Endothelial cell of umbilical vein (primary cell): ENCODE measurements around the gene DVL1. TPM values are rescaled to one million over a fixed set of nuclear protein-coding genes. Genes with fewer than 3 reads are reported as not detected.

ENCODE experiments used
- BruUV-seq: library from RNA; stranded (reverse); fragments of 400-500 nt; replicated peaks from 2 replicates; lab custom pipeline; 2021; lab: Mats Ljungman, UMichigan
- CTCF ChIA-PET: fragments of 300-600, 350-600 bp; sonication (Branson Sonifier 250); formaldehyde crosslinking; loops from one replicate; lab custom pipeline; 2021; ENCODE audit warnings: antibody characterized with exemption, inconsistent platforms; lab: Charles Lee
- POLR2A ChIA-PET: fragments of 300-600, 350-600 bp; sonication (Branson Sonifier 250); formaldehyde crosslinking; loops from one replicate; lab custom pipeline; 2021; ENCODE audit warnings: antibody characterized with exemption, inconsistent platforms; lab: Charles Lee
- DNase-seq: peaks from one replicate; pipeline ENCODE4 v3.0.0-alpha.2; 2011; ENCODE audit warnings: low read depth, low spot score
- FAIRE-seq: peaks from 2 replicates; lab custom pipeline; 2011; peaks lifted over from hg19 to GRCh38; lab: Jason Lieb, UNC
- H2AFZ ChIP-seq: 2 replicates; pipeline ENCODE4 v1.6.0; 2012; ENCODE audit warnings: low read depth, low read length, control low read depth, inconsistent platforms
- H3K27ac ChIP-seq: 2 replicates; pipeline ENCODE4 v1.5.1; 2011; ENCODE audit warnings: low read depth, mild to moderate bottlenecking, control low read depth, low read length, moderate library complexity; ENCODE audit not compliant: insufficient read depth
- H3K27me3 ChIP-seq, 2 experiments: 2 replicates each; pipeline versions ENCODE4 v1.6.0 to v1.6.1; 2011; ENCODE audit warnings: low read length in 2 of 2, mixed read lengths in 1 of 2; ENCODE audit not compliant: control insufficient read depth in 2 of 2, insufficient read depth in 2 of 2
- H3K36me3 ChIP-seq, 2 experiments: 2 replicates in 1 of 2; 3 replicates in 1 of 2; pipeline ENCODE4 v1.5.1; 2011; ENCODE audit warnings: low read length in 2 of 2, mild to moderate bottlenecking in 1 of 2, moderate library complexity in 1 of 2; ENCODE audit not compliant: control insufficient read depth in 2 of 2, insufficient read depth in 2 of 2; ENCODE audit errors: extremely low read depth in 1 of 2
- H3K4me1 ChIP-seq: 3 replicates; pipeline ENCODE4 v1.5.1; 2011; ENCODE audit warnings: mild to moderate bottlenecking, low read length; ENCODE audit not compliant: control insufficient read depth, insufficient read depth; ENCODE audit errors: extremely low read depth
- H3K4me2 ChIP-seq: 2 replicates; pipeline ENCODE4 v1.6.1; 2011; ENCODE audit warnings: low read length, control low read depth, mixed read lengths; ENCODE audit not compliant: insufficient read depth
- H3K4me3 ChIP-seq, 3 experiments: fragments of 200-600 bp in 1 of 3; sonication (generic), shearing (Covaris generic) in 1 of 3; replicated peaks in 1 of 3; 2 replicates each; pipeline ENCODE4 v1.5.1; 2011 to 2016; ENCODE audit warnings: control low read depth in 3 of 3, low read length in 3 of 3, mild to moderate bottlenecking in 2 of 3, inconsistent platforms in 1 of 3, low read depth in 1 of 3, moderate library complexity in 1 of 3; ENCODE audit not compliant: insufficient read depth in 1 of 3
- H3K79me2 ChIP-seq: 2 replicates; pipeline ENCODE4 v1.6.0; 2012; ENCODE audit warnings: low read length, inconsistent platforms; ENCODE audit not compliant: control insufficient read depth, insufficient read depth
- H3K9ac ChIP-seq: replicated peaks from 2 replicates; pipeline ENCODE3; 2011; ENCODE audit warnings: low read length, control low read depth; ENCODE audit not compliant: insufficient read depth; ENCODE audit errors: extremely low read depth
- H3K9me1 ChIP-seq: replicated peaks from 3 replicates; pipeline ENCODE4 v1.6.0; 2011; ENCODE audit warnings: mild to moderate bottlenecking, low read length; ENCODE audit not compliant: control insufficient read depth, insufficient read depth; ENCODE audit errors: extremely low read depth
- H3K9me3 ChIP-seq: replicated peaks from 2 replicates; pipeline ENCODE4 v1.5.1; 2012; ENCODE audit warnings: low read length, inconsistent platforms; ENCODE audit not compliant: control insufficient read depth, insufficient read depth
- H4K20me1 ChIP-seq: replicated peaks from 2 replicates; pipeline ENCODE3; 2011; ENCODE audit warnings: mild to moderate bottlenecking, low read length; ENCODE audit not compliant: control insufficient read depth, insufficient read depth; ENCODE audit errors: extremely low read depth
- CTCF ChIP-seq, 2 donors: IDR thresholded peaks; 1 replicate in 1 of 2; 2 replicates in 1 of 2; pipeline ENCODE4 v1.5.1; 2011; ENCODE audit warnings: low read length in 2 of 2, mild to moderate bottlenecking in 2 of 2, moderate library complexity in 2 of 2, control low read depth in 1 of 2, inconsistent platforms in 1 of 2, low read depth in 1 of 2; ENCODE audit not compliant: insufficient read depth in 1 of 2; ENCODE audit errors: extremely low read depth in 1 of 2
- EZH2 ChIP-seq: IDR thresholded peaks from 2 replicates; pipeline ENCODE4 v1.6.1; 2012; ENCODE audit warnings: borderline replicate concordance, low read depth, mild to moderate bottlenecking, moderate library complexity, low read length, inconsistent platforms; ENCODE audit not compliant: severe bottlenecking
- FOS ChIP-seq: IDR thresholded peaks from 2 replicates; pipeline ENCODE4 v1.6.1; 2011; ENCODE audit warnings: mild to moderate bottlenecking, low read length, moderate library complexity, borderline replicate concordance; ENCODE audit not compliant: insufficient read depth
- GATA2 ChIP-seq: IDR thresholded peaks from 2 replicates; pipeline ENCODE4 v1.7.0; 2011; ENCODE audit warnings: low read depth, mild to moderate bottlenecking, moderate library complexity, mixed read lengths, low read length; ENCODE audit not compliant: insufficient read length, insufficient read depth
- JUN ChIP-seq: IDR thresholded peaks from 2 replicates; pipeline ENCODE4 v1.6.1; 2011; ENCODE audit warnings: borderline replicate concordance, low read depth; ENCODE audit not compliant: insufficient read length, insufficient read depth
- MAX ChIP-seq: IDR thresholded peaks from 2 replicates; pipeline ENCODE4 v1.6.1; 2011; ENCODE audit not compliant: insufficient read depth, insufficient read length
- MYC ChIP-seq: IDR thresholded peaks from one replicate; pipeline ENCODE4 v1.6.1; 2011; ENCODE audit warnings: mild to moderate bottlenecking, low read depth, low read length
- POLR2A ChIP-seq: IDR thresholded peaks from 2 replicates; pipeline ENCODE4 v1.6.1; 2012; ENCODE audit warnings: low read depth, mild to moderate bottlenecking, control low read depth, low read length
- POLR2AphosphoS5 ChIP-seq: IDR thresholded peaks from 2 replicates; pipeline ENCODE4 v1.6.1; 2012; ENCODE audit warnings: low read depth, mild to moderate bottlenecking, control low read depth, low read length, moderate library complexity; ENCODE audit not compliant: insufficient read depth
- dilution Hi-C: fragments of 300-500 bp; cut with MboI; formaldehyde crosslinking; loops from one replicate; pipeline ENCODE4 v1.15.0; 2019; ENCODE audit warnings: low sequenced_read_pairs; ENCODE audit not compliant: extremely low pct_ligation_motif_present
- intact Hi-C: fragments of 100-400 bp; cut with micrococcal nuclease; formaldehyde crosslinking; loops from one replicate; pipeline ENCODE4 v1.10.0; 2022
- polyA plus RNA-seq, 4 experiments: library from polyadenylated mRNA; depleted of rRNA in 3 of 4; stranded (reverse) in 3 of 4; unstranded in 1 of 4; fragments of >200 nt; gene quantifications; 2 replicates each; pipeline versions ENCODE4 v1.2.1 to v1.2.3, GENCODE V29; 2011 to 2012; ENCODE audit warnings: missing spikeins in 1 of 4
- total RNA-seq: library from RNA; stranded (reverse); gene quantifications from 2 replicates; pipeline ENCODE4 v1.2.3, GENCODE V29; 2021

DVL1 gene
- total and polyA plus RNA-seq, 2 donors (not counting 3 experiments of a cell fraction or from before 2014, with no cell fraction given): 26.8 to 36.5 TPM

- no peaks in the 10 kb centered on the region for H3K9me1 ChIP-seq
- peak overlapping the region; percentile 57 to 86 (median 58) for H3K4me3 ChIP-seq
- peaks cover 33% of the 10 kb centered on the region for H3K79me2 ChIP-seq
- no peak for TF ChIP-seq MAX
- no peak for TF ChIP-seq MYC
- TF ChIP-seq CTCF (IDR thresholded peaks at IDR 0.05; ENCODE audit: extremely low read depth in 1 of 2, insufficient read depth in 1 of 2, low read depth in 1 of 2, low read length in 2 of 2): no peak
- TF ChIP-seq FOS: no peak
- no peak for TF ChIP-seq POLR2A
- no peak for TF ChIP-seq JUN
- TF ChIP-seq POLR2AphosphoS5: no peak
- no peak for TF ChIP-seq GATA2
- TF ChIP-seq EZH2: no peak
- no TSS peak for BruUV-seq
- peak; percentile 34 for DNase-seq
- peaks cover 2 to 8% of the 10 kb centered on the region in 2 experiments for H3K27me3 ChIP-seq
- ChIA-PET POLR2A (no interaction called here), CTCF (interaction anchor here (1.0 to 1.4 kb wide), 5 partner anchors 12 to 226 kb away, joined by 3 to 5 read pairs (median 3); no protein-coding TSS in a partner anchor)
- peaks cover 10% of the 10 kb centered on the region for H3K4me1 ChIP-seq
- no peak overlapping the region for H3K27ac ChIP-seq
- no peaks in the 10 kb centered on the region for H4K20me1 ChIP-seq
- peak overlapping the region; percentile 41 for H2AFZ ChIP-seq
- intact Hi-C loops: loop anchor here (1.0 kb wide), 2 partner anchors 27 to 39 kb away; partner anchors contain the start of gene AURKAIP1
- H3K9me3 ChIP-seq: no peaks in the 10 kb centered on the region
- dilution Hi-C loops: no loop called here
- peak overlapping the region; percentile 38 for H3K9ac ChIP-seq
- H3K36me3 ChIP-seq: no peaks in the 10 kb centered on the region
- H3K4me2 ChIP-seq: peak overlapping the region; percentile 78
- peak; percentile 12 for FAIRE-seq
Observed at GRCh38 chr1:1348420-1349255, 580 bp downstream of the DVL1 start.
